Non-pigmented ciliary epithelial cell (primary cell): ENCODE data around the gene TEX19.

Source experiments
- DNase-seq: peaks from one replicate; pipeline ENCODE4 v3.0.0-alpha.2; 2010; ENCODE audit warnings: low read depth

Gene TEX19

GRCh38 chr17:82321947-82322466, 37.0 kb upstream of the TEX19 start:
- no peak for DNase-seq

GRCh38 chr17:82322526-82323453, 36.3 kb upstream of the TEX19 start:
- DNase-seq = no peak

- no peak for DNase-seq
Measured at GRCh38 chr17:82323514-82324234, 35.4 kb upstream of the TEX19 start.

- no peak for DNase-seq
Measured at GRCh38 chr17:82324566-82325285, 34.3 kb upstream of the TEX19 start.

DNA sequence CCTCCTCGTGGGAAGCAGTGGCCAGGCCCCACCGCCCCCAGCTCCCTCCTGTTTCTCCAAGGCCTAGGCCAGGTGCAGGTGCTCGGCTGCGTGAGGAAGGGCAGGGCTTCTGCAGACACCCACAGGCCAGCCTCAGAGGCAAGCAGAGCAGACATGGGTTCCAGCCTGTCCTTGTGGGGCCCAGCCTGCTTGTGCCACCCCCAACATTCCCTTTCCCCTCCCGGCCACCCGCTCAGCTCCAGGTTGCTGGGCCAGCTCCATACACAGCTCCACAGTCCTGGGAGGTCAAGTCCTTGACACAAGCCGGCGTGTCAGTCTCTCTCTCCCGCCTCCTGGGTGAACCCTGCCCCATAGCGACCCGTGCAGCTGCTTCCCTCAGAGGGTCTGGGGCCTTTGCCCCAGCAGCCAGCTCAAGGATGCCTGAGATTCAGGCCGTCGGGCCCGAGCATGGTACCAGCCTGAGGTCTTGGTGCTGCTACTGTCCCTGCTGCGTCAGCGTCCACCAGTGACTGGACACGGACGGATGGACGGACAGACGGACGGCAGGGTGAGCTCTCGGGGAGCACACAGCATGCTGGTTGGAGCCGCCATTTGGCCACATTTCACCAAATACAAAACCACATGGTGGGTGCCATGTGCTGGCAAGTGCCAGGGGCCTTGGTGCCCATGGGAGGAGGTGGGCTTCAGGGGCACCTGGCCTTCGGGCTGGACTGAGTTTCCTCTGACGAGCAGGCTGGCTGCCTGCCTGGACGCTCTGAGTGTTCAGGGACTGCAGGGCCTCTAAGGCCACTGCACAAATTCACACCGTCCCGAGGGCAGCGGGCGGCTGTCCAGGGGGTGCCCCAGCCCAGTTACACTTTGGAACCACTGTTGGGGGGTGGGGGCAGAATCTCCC, 33.5 kb upstream of the TEX19 start:
- DNase-seq = no peak

DNA sequence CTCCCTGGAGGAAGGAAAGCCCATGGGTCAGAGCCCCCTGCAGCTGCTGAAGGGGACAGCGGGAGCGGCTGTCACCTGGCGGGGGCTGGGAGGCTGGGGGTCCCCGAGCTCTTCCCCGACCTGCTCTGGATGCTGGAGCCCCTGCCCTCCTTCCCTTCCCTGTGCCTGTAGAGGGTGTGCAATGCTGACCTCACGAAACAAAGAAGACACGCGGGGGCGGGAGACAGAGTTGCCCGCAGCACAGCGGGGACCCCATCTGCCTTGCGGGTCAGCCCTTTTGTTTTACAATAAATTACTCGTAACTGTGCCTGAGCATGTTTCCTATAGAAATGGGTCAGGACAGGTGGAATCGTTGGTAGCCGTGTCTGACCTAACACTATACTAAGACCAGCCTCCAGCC, 31.8 kb upstream of the TEX19 start:
- no peak for DNase-seq

GRCh38 chr17:82327757-82328140, 31.3 kb upstream of the TEX19 start:
- DNase-seq = no peak

DNA sequence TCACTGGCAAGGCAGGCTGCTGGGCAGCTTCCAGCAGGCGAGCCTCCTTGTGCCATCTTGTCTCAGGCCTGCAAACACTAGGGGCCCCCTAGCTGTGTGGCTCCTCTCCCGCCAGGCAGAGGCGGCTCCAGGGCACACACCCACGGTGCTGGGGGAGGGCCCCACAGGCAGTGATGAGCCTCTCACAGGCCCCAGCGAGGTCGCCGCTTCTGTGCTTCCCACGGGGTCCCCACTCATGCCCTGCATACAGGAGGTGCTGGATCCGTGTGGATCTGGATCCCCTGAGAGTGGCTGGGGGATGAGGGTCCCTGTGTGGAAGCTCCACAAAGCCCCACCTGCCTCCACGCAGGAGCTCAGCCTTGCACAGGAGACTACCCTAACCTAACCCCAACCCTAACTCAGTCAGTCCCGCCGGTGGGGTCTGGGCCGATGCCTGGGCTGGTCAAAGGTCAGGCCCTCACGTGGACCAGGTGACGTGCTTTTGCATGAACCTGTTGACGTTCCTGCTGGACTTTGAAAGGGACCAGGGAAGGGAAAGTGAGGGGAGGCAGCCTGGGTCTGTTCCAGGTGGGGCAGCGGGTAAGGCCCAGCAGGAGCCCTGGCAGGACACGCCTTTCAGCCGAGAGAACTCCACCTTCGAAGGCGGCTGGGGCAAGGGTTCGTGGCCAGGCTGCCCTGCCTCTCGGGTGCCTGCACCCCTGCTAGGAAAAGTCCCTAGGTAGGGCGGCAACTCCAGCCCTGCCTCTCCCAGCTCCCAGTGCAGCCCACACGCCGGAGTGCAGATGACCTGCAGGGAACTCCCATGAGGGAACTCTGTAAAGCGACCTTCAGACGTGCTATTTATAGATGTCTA, 30.7 kb upstream of the TEX19 start:
- DNase-seq = no peak

GRCh38 chr17:82328994-82329507, 30.0 kb upstream of the TEX19 start:
- DNase-seq = no peak

DNA sequence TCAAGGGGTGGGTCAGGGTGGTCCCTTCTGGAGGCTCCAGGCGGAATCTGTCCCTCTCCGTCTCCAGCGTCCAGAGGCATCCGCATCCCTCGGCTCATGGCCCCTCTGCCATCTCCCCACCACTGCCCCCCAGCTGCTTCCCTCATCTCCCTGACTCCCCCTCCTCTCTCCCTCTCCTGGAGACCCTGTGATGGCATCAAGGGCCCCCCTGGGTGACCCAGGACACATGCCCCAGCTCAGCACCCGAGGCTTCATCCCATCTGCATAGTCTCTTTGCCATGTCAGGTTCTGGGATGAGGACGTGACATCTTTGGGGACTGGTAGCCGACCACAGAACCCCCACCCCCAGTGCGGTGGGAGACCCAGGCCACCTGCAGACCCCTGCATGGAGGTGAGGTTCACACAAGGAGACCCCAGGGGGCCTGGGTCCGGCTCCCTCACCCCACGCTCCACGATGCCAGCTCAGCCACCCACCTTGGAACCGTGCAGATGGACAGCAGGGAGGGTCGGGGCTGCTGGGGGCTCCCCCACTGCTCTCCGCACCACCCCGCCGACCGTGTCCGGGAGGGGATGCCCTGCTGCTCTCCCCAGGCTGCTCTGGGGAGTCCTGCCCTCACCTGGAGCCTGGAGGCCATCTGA, 29.2 kb upstream of the TEX19 start:
- DNase-seq = no peak

DNA sequence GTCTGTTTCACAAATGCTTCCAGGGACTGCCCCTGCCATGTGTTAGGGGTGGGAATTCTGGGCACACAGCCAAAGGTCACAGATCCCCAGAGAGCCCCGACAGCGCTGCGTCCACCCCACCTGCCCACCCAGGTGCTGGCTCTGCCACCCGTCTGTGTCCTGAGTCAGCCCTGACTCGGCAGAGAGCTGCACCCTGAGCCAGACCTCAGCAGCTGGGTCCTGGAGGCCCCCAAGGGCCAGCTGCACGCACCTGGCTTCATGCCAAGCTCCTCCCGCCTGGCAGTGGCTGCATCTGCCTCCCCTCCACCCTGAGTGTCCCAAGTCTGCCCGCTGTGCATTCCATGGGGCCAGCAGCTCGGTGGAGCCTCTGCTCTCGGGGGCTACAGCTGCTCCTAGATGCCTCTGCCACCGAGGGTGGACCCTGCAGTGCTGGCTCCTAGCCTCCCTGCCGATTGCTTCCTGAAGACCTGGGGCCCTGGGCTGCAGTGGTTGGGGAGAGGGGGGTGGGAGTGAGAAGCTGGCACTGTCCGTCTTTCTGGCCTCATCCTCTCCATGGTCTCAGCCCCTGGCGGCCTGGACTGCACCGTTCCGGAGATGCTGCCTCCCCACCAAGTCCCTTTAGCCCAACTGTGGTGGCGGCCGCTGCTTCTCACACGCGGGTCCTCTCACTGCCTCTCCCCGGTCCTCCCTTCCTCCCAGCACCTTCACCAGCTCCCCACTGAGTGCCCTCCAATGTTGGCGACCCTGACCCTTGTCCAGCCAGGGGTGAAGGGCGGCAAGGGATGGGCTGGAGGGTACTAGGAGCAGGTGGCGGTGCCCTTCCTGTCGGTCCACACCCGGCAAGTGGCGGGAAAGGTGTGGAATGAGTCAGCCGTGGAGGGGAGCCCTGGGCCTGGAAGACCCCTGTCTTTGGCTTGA, 28.5 kb upstream of the TEX19 start:
- no peak for DNase-seq

DNA sequence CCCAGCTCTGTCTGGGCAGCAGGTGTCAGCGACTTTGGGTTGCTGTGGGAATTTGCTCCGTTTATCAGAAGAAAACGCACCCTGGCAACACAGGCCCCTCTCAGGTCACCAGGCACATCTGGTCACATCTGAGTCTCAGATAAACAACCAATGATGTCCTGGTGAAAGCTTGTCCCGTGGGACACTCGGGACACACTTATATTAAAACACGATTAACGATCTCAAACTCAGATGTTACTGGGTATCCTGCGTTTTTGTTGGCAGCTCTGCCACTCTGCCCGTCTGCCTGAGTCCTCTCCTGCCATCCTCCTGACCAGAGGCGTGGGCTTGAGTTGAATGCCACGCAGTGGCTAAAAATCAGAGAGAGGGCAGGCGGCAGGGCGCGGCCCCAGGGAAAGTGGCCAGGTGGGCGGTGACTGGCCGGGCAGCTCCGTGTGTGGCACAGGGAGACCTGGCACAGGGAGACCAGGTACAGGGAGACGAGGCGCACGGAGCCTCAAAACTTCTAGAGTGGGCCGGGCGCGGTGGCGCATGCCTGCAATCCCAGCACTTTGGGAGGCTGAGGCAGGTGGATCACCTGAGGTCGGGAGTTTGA, 27.6 kb upstream of the TEX19 start:
- no peak for DNase-seq

- no peak for DNase-seq
Measured at GRCh38 chr17:82332669-82333278, 26.3 kb upstream of the TEX19 start.

DNA sequence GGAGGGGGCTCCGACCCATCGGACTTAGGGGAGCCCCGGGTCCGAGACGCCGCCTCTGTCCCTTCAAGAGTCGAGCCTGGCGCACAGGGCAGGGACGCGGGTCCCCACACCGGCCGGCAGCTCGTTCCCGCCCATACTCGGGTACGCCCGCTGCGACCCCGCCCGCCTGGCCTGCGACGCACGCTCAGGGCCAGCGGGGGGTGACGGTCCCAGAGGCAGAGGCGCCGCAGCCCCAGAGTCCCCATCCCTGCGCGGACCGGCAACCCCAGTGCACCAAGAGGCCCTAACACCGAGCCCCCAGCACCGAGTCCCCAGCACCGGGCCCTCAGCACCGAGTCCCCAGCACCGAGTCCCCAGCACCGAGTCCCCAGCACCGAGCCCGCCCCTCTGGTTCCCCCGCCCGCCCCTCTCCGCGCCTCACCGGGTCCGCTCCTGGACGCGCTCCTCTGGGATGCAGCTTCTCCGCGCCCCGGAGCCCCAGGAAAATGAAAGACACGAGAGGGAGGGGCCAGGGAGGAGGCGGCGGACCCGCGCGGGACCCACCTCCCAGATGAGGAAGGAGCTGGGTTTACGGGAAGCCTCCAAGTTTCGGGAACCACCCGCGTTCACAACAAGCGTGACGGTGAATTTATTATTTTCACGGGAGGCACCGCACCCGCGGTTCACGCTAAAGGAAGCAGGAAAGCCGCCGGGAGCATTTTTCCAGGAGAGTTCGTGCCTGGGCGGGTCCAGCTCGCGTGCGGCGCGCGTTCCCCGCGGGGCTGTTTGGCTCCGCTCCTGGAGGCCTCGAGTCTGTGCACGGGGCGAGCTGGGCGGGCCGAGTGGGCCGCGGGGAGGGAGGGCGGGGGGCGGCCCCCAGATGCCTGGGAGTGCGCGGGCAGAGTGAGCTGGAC, 25.5 kb upstream of the TEX19 start, which contains the start of gene SECTM1:
TSS of gene SECTM1 (minus strand) at position 488 of the 893 bp plus-strand sequence. CDS start 6,526 bp downstream, outside the sequence.
- no peak for DNase-seq

DNA sequence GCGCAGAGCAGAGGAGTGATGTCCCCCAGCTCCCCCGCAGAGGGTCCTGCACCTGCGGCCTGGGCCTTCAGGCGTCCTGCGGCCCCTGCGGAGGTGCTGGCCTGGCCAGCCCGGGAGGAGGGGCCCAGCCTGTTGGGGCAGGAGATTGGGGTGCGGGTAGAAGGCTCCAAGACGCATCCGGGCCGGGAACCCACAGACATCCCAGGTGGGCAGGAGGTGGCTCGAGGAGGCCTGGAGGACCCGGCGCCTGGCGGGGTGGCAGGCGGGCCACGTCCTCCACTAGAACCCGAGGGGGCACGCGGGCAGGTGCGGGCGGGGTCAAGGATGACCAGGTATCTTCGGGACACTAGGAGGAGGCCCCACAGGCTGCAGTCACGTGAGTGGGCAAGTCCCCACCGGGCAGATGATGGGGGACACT, 24.8 kb upstream of the TEX19 start:
- DNase-seq = no peak

DNA sequence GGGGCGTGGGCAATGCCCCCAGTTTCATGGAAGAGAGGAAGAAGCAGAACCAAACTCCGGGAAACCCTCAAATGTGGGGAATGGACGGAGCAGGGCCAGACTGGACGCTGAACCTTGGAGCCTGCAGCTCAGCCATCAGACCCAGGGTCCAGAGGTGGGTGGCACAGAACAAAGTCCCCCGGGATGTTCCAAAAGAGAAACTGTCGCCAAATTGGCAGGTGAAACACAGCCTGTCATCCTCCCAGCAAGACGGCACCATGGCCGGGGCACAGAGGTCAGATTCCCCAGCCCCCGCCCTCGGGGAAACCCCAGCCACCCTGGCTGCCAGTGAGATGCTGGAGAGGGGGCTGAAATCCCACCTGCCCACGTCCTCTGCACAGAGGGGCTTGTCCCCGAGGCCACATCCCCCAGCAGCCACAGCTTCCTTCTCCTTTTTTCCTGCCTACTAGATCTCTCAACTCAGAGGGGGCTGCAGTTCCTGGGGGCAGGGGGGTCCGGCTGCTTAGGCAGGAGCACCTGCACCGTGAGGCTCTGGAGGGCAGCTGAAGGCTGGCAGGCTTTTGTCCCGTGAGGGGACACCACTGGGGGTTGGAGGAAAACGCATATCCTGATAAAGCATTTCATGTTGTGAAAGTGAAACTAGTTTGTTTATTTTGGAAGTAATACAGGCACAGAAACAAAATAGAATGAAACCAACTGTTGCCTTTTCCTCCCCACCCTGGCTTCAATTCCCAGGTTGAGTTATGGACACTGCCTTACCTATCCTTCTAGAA, 24.2 kb upstream of the TEX19 start:
- DNase-seq = no peak
